ENCODE measurements around the gene DUSP1.

GRCh38 chr5:172790496-172790889, 19.5 kb upstream of the DUSP1 start:
- no peak for TF ChIP-seq CTCF (IDR thresholded peaks at IDR 0.05)
- TF ChIP-seq POLR2AphosphoS5 (IDR thresholded peaks at IDR 0.05), result no peak
